IPS-20b (cell line): Measurements from ENCODE around the gene C2CD2.

Experiments
- H3K27ac ChIP-seq: one replicate; pipeline ENCODE4 v1.5.1; 2013; ENCODE audit warnings: low read length
- H3K27me3 ChIP-seq: 2 replicates; pipeline ENCODE4 v1.6.1; 2013; ENCODE audit warnings: mild to moderate bottlenecking, low read length, inconsistent platforms; ENCODE audit not compliant: insufficient read depth
- H3K36me3 ChIP-seq: 2 replicates; pipeline ENCODE4 v1.6.1; 2013; ENCODE audit warnings: low read depth, mild to moderate bottlenecking, inconsistent platforms, low read length, moderate library complexity; ENCODE audit not compliant: insufficient read depth
- H3K4me1 ChIP-seq: 2 replicates; pipeline ENCODE4 v1.6.1; 2013; ENCODE audit warnings: mild to moderate bottlenecking, control low read depth, inconsistent platforms, low read length, moderate library complexity; ENCODE audit not compliant: insufficient read depth
- H3K4me3 ChIP-seq: 2 replicates; pipeline ENCODE4 v1.5.1; 2013; ENCODE audit warnings: mild to moderate bottlenecking, low read length, inconsistent platforms
- H3K9ac ChIP-seq: 2 replicates; pipeline ENCODE4 v1.6.1; 2013; ENCODE audit warnings: low read depth, mild to moderate bottlenecking, inconsistent platforms, low read length, moderate library complexity
- H3K9me3 ChIP-seq: 2 replicates; pipeline ENCODE4 v1.6.1; 2013; ENCODE audit warnings: mild to moderate bottlenecking, low read depth, low read length, inconsistent platforms; ENCODE audit not compliant: insufficient read depth

The C2CD2 gene

GRCh38 chr21:41865002-41865777, 88.6 kb downstream of the C2CD2 start:
- H3K9ac ChIP-seq: no peak overlapping the region
- H3K4me3 ChIP-seq: no peak overlapping the region
- H3K27me3 ChIP-seq: no peaks in the 10 kb centered on the region
- H3K9me3 ChIP-seq: no peaks in the 10 kb centered on the region
- no peaks in the 10 kb centered on the region for H3K36me3 ChIP-seq
- H3K4me1 ChIP-seq: no peaks in the 10 kb centered on the region
- H3K27ac ChIP-seq: no peak overlapping the region

- Histone ChIP-seq H3K4me3 (no peak overlapping the region), H3K27ac (no peak overlapping the region)
Observed at GRCh38 chr21:41864311-41865001, 89.4 kb downstream of the C2CD2 start.

DNA sequence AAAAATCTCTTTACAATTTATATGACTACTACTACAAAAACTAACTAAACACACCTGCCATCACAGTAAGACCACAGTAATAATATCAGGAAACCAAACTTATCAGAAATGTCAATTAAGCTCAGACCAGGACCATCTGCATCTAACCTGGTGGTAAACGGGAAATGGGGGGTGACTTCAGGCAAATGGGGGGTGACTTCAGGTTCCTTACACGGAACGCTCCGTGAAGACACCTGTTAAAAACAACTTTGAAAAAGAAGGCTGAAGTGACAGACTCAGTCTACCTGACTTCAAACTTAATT, 90.4 kb downstream of the C2CD2 start:
- Histone ChIP-seq H3K9me3 (no peaks in the 10 kb centered on the region), H3K4me1 (no peaks in the 10 kb centered on the region), H3K27me3 (no peaks in the 10 kb centered on the region), H3K9ac (no peak overlapping the region), H3K27ac (no peak overlapping the region), H3K4me3 (no peak overlapping the region), H3K36me3 (no peaks in the 10 kb centered on the region)

More at GRCh38 chr21:41864311-41865001, 89.4 kb downstream of the C2CD2 start:
- Histone ChIP-seq H3K4me1 (no peaks in the 10 kb centered on the region), H3K27me3 (no peaks in the 10 kb centered on the region), H3K9me3 (no peaks in the 10 kb centered on the region), H3K36me3 (no peaks in the 10 kb centered on the region), H3K9ac (no peak overlapping the region)

GRCh38 chr21:41861987-41862386, 91.8 kb downstream of the C2CD2 start:
- no peaks in the 10 kb centered on the region for H3K4me1 ChIP-seq
- H3K27ac ChIP-seq: no peak overlapping the region
- H3K9ac ChIP-seq: 0 out of 2 replicates have a peak overlapping the region, but pooled peaks have one; percentile 21

GRCh38 chr21:41861255-41861654, 92.6 kb downstream of the C2CD2 start:
- Histone ChIP-seq H3K27me3 (no peaks in the 10 kb centered on the region), H3K9ac (no peak overlapping the region), H3K4me3 (no peak overlapping the region), H3K9me3 (no peaks in the 10 kb centered on the region), H3K4me1 (no peaks in the 10 kb centered on the region), H3K36me3 (peaks cover 13% of the 10 kb centered on the region; the same call in 1 of the 2 replicates), H3K27ac (no peak overlapping the region)

More at GRCh38 chr21:41861987-41862386, 91.8 kb downstream of the C2CD2 start:
- Histone ChIP-seq H3K27me3 (no peaks in the 10 kb centered on the region), H3K9me3 (no peaks in the 10 kb centered on the region), H3K4me3 (no peak overlapping the region), H3K36me3 (peaks cover 5% of the 10 kb centered on the region; the same call in 1 of the 2 replicates)

DNA sequence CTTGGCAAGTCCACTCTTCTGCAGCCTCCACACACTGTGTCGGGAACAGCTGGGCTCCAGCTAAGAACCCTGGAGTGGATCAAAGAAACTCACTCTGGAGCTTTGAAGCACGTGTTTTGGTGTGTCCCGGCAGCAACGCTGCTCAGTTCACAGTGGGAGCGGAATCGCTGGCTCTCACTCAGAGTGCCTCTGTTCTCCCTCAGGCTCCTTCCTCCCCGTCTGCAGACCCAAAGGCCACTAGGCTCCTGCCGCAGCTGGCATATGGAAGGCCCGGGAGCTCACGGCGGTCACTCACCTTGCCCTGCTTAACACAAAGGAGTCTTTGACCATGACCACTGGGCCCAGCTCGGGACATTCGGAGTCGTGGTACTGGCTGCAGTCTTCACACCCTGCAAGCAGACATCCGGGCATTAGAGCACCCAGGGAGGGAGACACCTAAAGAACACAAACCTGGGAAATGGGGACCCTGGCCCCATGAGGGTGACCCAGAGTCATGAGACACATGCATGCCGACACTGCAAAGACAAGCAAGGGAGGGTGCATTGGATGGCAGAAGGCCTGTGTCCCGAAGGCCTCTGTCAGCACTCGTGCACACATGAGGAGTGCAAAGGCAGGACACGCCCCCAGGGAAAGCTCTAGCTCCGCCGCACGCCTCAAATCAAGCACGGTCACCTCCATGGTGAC, 94.4 kb downstream of the C2CD2 start:
- Histone ChIP-seq H3K9me3 (no peaks in the 10 kb centered on the region), H3K4me1 (no peaks in the 10 kb centered on the region), H3K36me3 (peaks cover 25% of the 10 kb centered on the region), H3K27me3 (no peaks in the 10 kb centered on the region), H3K9ac (no peak overlapping the region), H3K27ac (no peak overlapping the region), H3K4me3 (no peak overlapping the region)

DNA sequence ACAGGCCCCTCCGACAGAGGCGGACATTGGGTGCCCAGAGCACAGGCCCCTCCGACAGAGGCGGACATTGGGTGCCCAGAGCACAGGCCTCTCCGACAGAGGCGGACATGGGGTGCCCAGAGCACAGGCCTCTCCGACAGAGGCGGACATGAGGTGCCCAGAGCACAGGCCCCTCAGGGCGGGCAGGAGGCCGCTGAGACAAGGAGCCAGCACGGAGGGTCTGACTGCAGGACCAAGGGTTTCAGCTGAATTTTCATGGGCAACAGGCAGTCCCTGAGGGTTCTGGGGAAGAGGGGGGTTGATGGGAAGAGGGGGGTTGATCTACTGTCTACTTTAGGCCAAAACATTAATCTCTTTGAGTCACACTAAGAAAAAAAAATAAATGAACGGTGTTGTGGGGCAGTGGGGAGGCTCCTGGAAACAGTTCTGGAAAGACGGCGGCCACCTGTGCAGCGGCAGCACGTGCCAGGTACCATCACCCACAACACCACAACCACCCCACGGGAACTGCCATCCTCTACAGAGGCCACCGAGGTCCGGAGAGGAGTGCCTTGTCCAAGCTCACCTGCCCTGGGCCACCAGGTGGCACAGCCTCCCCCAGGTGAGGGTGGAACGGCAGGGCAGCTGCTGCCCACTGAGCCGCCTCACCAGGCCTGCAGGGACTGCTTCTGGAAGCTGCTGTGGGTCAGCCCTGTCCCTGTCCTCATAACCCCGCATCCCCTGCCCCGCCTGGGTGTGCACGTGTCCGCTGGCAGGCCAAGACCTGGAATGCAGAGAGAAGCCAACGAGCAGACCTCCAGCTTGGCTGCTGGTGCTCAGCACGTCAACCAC, 95.1 kb downstream of the C2CD2 start:
- Histone ChIP-seq H3K27me3 (no peaks in the 10 kb centered on the region), H3K4me3 (no peak overlapping the region), H3K9ac (no peak overlapping the region), H3K4me1 (no peaks in the 10 kb centered on the region), H3K36me3 (peaks cover 33% of the 10 kb centered on the region), H3K27ac (no peak overlapping the region), H3K9me3 (no peaks in the 10 kb centered on the region)

DNA sequence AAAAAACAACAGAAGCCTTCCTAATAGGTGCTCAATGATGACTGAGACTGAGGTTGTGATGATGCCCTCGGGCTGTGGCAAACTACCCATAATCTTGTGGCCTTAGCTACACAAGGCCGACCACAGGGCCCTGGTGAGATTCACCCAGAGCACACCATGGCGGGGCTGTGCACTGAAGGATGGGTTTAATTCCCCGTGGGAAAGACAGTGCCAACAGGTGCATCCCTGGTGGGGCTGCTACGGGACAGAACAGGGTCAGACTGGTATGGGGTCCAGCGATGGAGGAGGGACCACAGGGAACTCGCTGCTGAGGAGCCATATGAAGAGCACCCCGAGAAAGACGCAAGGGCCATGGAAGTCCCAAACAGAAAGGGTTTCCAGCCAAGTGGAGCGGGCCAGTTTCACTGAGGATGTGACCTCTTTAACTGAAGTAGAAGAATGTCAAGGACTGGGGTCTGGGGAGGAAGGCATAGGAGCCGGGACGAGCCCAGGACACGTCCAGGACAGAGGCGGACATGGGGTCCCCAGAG, 96.0 kb downstream of the C2CD2 start:
- no peaks in the 10 kb centered on the region for H3K9me3 ChIP-seq
- H3K4me3 ChIP-seq: no peak overlapping the region
- H3K27me3 ChIP-seq: no peaks in the 10 kb centered on the region
- H3K36me3 ChIP-seq: peaks cover 41% of the 10 kb centered on the region
- H3K4me1 ChIP-seq: no peaks in the 10 kb centered on the region
- no peak overlapping the region for H3K9ac ChIP-seq
- no peak overlapping the region for H3K27ac ChIP-seq

DNA sequence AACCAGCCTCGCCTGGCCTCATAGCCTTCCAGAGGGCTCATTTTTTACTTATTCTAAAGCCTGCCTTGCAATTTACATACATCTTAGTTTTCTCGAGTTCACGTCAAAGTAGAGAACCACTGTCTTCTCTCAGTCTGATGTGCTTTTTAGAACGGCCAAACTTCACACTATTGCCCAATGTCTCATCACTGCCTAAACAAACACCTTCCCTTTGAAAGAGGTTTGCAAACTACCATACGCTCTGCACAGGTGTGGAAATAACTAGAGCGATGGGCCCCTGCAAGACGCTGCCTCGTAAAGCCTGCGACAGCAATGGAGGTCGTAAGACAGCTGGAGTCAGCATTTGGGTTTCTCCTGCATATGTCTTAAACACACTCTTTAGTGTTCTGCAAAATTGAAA, 97.2 kb downstream of the C2CD2 start:
- no peak overlapping the region for H3K27ac ChIP-seq

GRCh38 chr21:41854426-41854995, 99.3 kb downstream of the C2CD2 start:
- no peaks in the 10 kb centered on the region for H3K9me3 ChIP-seq
- no peak overlapping the region for H3K27ac ChIP-seq
- no peak overlapping the region for H3K4me3 ChIP-seq
- no peaks in the 10 kb centered on the region for H3K4me1 ChIP-seq
- H3K27me3 ChIP-seq: no peaks in the 10 kb centered on the region
- H3K36me3 ChIP-seq: peaks cover 45% of the 10 kb centered on the region
- no peak overlapping the region for H3K9ac ChIP-seq

More for the DNA sequence above, 97.2 kb downstream of the C2CD2 start:
- peaks cover 45% of the 10 kb centered on the region for H3K36me3 ChIP-seq
- no peak overlapping the region for H3K9ac ChIP-seq
- H3K4me3 ChIP-seq: no peak overlapping the region
- no peaks in the 10 kb centered on the region for H3K4me1 ChIP-seq
- no peaks in the 10 kb centered on the region for H3K9me3 ChIP-seq
- H3K27me3 ChIP-seq: no peaks in the 10 kb centered on the region

DNA sequence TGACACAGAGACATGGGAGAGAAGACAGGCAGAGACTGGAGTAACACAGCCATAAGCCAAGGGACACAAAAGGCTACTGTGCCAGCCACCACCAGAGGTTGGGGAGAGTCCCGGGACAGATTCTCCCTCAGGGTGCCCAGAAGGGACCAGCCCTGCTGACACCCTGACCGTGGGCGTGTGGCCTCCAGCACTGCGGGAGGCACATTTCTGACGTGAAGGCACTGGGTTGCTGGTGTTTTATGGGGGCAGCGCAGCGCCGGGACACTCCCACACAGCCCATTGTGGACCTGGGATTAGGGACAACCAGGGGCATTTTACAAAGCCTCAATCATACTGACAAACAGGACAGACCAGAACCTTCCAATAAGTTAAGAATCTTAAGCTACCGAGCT, 100.9 kb downstream of the C2CD2 start:
- Histone ChIP-seq H3K36me3 (peaks cover 45% of the 10 kb centered on the region), H3K27me3 (no peaks in the 10 kb centered on the region), H3K4me3 (no peak overlapping the region), H3K27ac (no peak overlapping the region), H3K9me3 (no peaks in the 10 kb centered on the region), H3K4me1 (no peaks in the 10 kb centered on the region), H3K9ac (no peak overlapping the region)
